Activated B cell treated with CpG ODN at 0.5 μM for 24 hours (primary cell): ENCODE measurements around the gene LMO7. TPM values are rescaled to one million over a fixed set of nuclear protein-coding genes. Genes with fewer than 3 reads are reported as not detected.

Source experiments
- ATAC-seq: fragments of 200-7000 bp; cut with Tn5 transposase; one replicate; pipeline ENCODE4 v1.10.0; 2021; ENCODE audit warnings: low read depth, mild to moderate bottlenecking, moderate library complexity
- CTCF ChIA-PET: fragments of 350-600 bp; sonication (Branson Sonifier 250); formaldehyde crosslinking; loops from one replicate; lab custom pipeline; 2021; ENCODE audit warnings: antibody characterized with exemption; lab: Charles Lee
- POLR2A ChIA-PET: fragments of 350-600 bp; sonication (Branson Sonifier 250); formaldehyde crosslinking; loops from one replicate; lab custom pipeline; 2021; ENCODE audit warnings: antibody characterized with exemption; lab: Charles Lee
- DNase-seq: peaks from one replicate; pipeline ENCODE4 v3.0.0; 2022
- H3K27ac Mint-ChIP-seq: one replicate; pipeline ENCODE4 v1.8.0; 2020; ENCODE audit warnings: mixed read lengths
- H3K27me3 Mint-ChIP-seq: one replicate; pipeline ENCODE4 v1.8.0; 2021; ENCODE audit warnings: mixed read lengths
- H3K36me3 Mint-ChIP-seq: one replicate; pipeline ENCODE4 v1.8.0; 2021; ENCODE audit warnings: low read depth, mixed read lengths
- H3K4me1 Mint-ChIP-seq: one replicate; pipeline ENCODE4 v1.8.0; 2021; ENCODE audit warnings: mixed read lengths
- H3K4me3 Mint-ChIP-seq: one replicate; pipeline ENCODE4 v1.8.0; 2020; ENCODE audit warnings: mild to moderate bottlenecking, mixed read lengths
- H3K9me3 Mint-ChIP-seq: one replicate; pipeline ENCODE4 v1.8.0; 2020; ENCODE audit warnings: mixed read lengths
- CTCF ChIP-seq: fragments of 200-600 bp; IDR thresholded peaks from one replicate; pipeline ENCODE4 v1.8.0; 2022; ENCODE audit warnings: antibody characterized with exemption, mild to moderate bottlenecking
- intact Hi-C: fragments of 100-400 bp; cut with micrococcal nuclease; formaldehyde crosslinking; loops from one replicate; pipeline ENCODE4 v1.15.1; 2024
- total RNA-seq: library from RNA; stranded (reverse); gene quantifications from 2 replicates; pipeline ENCODE4 v1.2.3, GENCODE V29; 2022

The LMO7 gene
- total RNA-seq, 1 donor from 2014 or later: 19.5 TPM

- Mint-ChIP-seq H3K4me3 (no peak overlapping the region), H3K9me3 (peaks cover 2% of the 10 kb centered on the region), H3K27me3 (no peaks in the 10 kb centered on the region), H3K36me3 (no peaks in the 10 kb centered on the region), H3K27ac (no peak overlapping the region), H3K4me1 (no peaks in the 10 kb centered on the region)
- no peak for ATAC-seq
- ChIA-PET POLR2A (no interaction called here), CTCF (interaction anchor here (1.0 to 1.4 kb wide), 2 partner anchors 9 to 12 kb away, joined by 3 read pairs; no protein-coding TSS in a partner anchor)
- no peak for TF ChIP-seq CTCF
- intact Hi-C loops: no loop called here
- DNase-seq: no peak
These were observed 68.2 kb downstream of the LMO7 start for GRCh38 chr13:75704194-75704926.

- ChIA-PET CTCF (interaction anchor here (1.4 kb wide), 1 partner anchor 13 kb away, joined by 3 read pairs; no protein-coding TSS in a partner anchor), POLR2A (no interaction called here)
- Mint-ChIP-seq H3K4me3 (no peak overlapping the region), H3K27me3 (no peaks in the 10 kb centered on the region), H3K27ac (no peak overlapping the region), H3K9me3 (no peaks in the 10 kb centered on the region), H3K4me1 (no peaks in the 10 kb centered on the region), H3K36me3 (no peaks in the 10 kb centered on the region)
- no peak for TF ChIP-seq CTCF
- intact Hi-C loops: no loop called here
- ATAC-seq (no peak), DNase-seq (no peak)
These were observed 68.8 kb downstream of the LMO7 start for GRCh38 chr13:75704927-75705288.

- peaks cover 2% of the 10 kb centered on the region for H3K9me3 Mint-ChIP-seq
- ATAC-seq (no peak), DNase-seq (no peak)
- intact Hi-C loops: no loop called here
- H3K27me3 Mint-ChIP-seq: no peaks in the 10 kb centered on the region
- H3K36me3 Mint-ChIP-seq: no peaks in the 10 kb centered on the region
- POLR2A ChIA-PET: no interaction called here
- no peaks in the 10 kb centered on the region for H3K4me1 Mint-ChIP-seq
- CTCF ChIA-PET: interaction anchor here (1.4 kb wide), 1 partner anchor 13 kb away, joined by 3 read pairs; no protein-coding TSS in a partner anchor
- TF ChIP-seq CTCF: no peak
- no peak overlapping the region for H3K4me3 Mint-ChIP-seq
- H3K27ac Mint-ChIP-seq: no peak overlapping the region
These were observed 69.3 kb downstream of the LMO7 start for GRCh38 chr13:75705395-75705794.

GRCh38 chr13:75705908-75706307 is 69.8 kb downstream of the LMO7 start:
- POLR2A ChIA-PET: no interaction called here
- CTCF ChIA-PET: no interaction called here
- H3K36me3 Mint-ChIP-seq: no peaks in the 10 kb centered on the region

More at GRCh38 chr13:75705908-75706307, 69.8 kb downstream of the LMO7 start:
- intact Hi-C loops: no loop called here
- ATAC-seq: no peak
- Mint-ChIP-seq H3K4me1 (no peaks in the 10 kb centered on the region), H3K9me3 (peaks cover 2% of the 10 kb centered on the region), H3K27me3 (no peaks in the 10 kb centered on the region), H3K27ac (no peak overlapping the region), H3K4me3 (no peak overlapping the region)
- TF ChIP-seq CTCF: no peak
- DNase-seq: no peak
